EL (cell line): ENCODE results near the gene GFPT2.

Experiments used
- DNase-seq: peaks from one replicate; pipeline ENCODE4 v3.0.0-alpha.2; 2016

Gene GFPT2

DNA sequence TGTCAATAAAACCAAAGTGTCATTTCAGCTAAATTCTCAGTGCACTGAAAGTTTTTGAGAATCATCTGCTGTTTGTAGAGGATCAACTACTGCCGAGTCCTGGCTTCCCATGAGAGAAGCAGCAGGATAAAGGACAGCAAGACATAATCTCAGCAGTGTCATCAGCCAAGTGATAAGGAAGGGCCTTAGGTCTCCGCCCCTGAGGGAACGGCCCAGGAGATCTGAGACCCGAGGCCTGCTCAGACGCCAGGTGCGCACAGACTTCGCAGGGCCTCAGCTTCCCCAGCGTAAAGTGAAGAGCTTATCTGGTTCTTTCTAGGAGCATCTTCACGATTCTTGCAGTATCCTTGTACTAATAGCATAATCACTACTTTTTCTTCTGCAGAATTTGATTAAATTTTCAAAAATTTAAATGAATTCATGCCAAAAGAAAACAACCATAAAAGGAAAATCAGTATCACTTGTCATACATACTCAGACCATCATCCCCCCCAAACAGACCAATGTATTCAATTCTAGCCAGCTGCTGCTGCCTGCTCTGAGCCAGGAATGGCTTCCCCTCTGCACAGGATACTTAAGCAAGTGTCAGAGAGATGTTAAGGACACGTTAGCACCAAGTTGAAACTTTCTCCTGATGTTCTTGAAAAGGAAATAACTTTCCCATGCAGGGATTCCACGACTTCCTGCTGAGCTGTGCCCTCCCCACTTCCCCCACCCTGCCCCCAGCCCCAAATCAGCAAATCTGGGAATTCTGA, 2.2 kb downstream of the GFPT2 start:
- no peak for DNase-seq

DNA sequence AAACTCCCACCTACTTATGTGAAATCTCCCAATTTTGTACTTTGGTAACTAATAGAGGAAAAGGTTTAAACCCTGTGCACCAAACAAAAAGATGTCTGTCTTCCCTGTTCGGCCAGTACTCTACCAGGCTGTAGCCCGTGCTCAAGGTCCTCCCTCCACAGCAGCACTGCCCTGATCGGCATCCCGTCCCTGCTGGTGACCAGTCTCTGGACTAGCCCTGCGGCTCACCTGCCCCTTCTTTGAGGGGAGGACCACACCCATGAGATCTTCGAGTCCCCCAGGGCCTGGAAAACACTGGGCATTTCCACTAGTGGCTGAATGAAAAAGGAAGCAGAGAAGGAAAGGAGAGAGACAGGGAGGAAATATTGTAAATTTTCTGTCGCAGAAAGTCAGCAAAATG, 2.8 kb downstream of the GFPT2 start:
- no peak for DNase-seq

DNA sequence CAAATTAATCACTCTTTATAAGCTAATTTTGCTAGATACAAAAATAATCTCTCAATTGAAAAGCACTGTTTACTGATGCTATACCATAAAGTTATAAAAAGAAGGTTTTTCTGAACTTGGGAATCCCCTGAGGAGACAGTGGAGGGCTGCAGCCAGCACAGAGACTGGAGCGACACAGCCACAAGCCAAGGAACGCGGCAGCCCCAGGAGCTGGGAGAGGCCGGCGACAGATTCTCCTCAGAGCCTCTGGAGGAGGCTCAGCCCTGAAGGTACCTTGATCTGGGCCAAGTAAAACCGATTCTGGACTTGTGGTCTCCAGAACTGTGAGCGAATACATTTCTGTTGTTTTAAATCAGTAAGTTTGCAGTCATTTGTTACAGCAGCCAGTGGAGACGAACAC, 3.7 kb downstream of the GFPT2 start:
- no peak for DNase-seq

DNA sequence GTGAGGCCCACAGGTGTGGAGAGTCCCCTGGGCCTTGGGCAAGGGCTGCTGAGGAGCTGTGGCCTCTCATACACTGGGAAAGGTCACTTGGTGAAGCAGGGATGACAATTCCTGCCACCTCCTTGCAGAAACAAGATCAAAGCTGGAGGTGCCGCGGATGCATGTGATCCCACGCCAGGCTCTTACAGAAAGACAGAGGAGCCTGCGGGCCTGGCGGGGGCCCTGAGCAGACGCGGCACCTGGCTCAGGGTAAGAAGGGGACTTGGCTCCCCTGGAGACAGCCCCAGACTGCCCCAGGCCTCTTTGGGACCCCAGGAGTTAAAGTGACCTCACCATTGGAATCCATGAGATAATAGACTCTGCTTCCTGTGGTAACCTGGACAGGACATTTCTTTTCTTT, 4.8 kb downstream of the GFPT2 start:
- no peak for DNase-seq

DNA sequence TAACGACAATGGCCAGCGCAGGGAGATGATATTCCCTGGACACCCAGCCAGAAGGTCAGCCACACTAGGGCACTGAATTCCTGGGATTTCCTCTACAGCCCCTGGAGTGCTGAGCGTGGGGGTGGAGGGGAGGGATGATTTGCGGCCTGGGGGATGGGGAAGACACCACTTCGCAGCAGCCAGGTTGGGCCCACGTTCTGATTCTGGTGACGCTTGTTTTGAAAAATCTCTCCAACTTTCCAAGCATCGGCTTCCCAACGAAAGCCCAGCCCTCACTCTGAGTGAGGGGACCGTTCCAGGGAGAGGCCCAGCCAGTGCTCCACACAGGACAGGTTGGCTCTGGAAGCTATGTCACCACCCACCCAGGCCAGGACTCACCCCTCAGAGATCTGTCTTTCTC, 5.4 kb downstream of the GFPT2 start:
- no peak for DNase-seq

DNA sequence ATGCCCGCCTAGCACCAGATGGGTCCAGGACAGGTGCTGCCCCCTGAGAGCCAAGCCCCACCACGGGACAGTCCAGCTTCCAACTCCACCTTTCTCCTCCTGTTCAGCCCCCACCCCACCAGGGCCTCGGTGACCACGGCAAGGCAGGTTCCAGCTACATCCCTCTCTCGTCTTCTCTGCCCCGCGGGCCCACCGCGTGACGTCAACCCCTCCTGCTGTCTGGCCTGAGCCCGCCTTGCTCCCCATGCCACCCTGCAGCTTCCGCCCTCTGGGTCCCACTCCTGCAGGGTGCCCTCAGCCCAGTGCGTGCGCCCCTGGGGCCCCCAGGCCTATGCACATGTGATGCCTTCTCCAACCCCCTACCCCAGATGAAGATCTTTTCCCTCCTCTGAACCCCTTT, 6.8 kb downstream of the GFPT2 start:
- no peak for DNase-seq

DNA sequence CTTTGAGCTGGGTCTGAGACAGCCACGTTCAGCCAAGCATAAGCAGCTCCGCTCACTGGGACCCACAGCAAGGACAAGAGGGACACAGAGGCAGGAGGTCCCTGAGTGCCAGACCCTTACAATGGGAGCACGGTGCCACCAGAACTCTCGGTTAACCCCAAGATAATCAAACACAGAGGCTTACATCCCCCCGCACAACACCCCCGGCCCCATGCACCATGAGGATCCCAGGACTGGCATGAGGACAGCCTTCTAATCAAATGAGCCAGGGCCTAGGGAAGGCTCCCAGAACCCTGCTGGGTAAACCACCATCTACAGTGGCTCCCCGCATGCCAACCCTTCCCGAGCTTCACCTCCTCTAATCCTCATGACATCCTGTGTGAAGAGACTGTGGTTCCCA, 7.4 kb downstream of the GFPT2 start:
- DNase-seq, result no peak

DNA sequence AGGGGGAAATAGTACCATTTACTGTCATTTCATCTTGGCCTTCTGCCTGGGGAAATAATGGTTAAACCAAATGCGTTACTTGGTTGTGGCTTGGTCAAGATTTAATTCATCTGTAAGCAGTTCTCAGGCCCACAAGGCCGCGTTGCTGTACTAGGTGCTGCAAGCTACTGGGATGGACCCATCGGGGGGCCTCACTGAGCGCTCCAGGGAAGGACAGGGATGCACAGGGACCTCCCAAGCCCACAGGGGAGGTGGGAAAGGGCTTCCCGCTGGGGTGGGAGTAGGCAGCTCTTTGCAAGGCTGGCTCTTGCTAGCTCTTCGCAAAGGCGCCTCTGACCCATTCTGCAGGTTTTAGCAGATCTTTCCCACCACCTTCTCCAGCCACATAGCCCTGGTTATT, 8.0 kb downstream of the GFPT2 start:
- no peak for DNase-seq

DNA sequence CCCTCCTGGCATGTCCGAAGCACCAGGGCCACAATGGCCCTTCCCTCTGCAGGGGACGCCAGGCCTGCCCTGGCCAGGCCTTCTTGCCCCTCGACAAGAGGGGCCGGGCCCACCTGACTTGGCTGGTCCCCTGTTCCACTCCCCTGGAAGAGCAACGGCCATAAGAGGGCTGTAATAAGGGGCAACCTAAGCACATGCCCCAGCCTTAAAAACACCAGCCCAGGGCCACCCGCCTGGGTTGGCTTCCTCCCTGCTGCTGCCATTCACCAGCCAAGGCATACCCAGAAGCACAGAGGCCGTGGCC, 8.5 kb downstream of the GFPT2 start:
- no peak for DNase-seq

DNA sequence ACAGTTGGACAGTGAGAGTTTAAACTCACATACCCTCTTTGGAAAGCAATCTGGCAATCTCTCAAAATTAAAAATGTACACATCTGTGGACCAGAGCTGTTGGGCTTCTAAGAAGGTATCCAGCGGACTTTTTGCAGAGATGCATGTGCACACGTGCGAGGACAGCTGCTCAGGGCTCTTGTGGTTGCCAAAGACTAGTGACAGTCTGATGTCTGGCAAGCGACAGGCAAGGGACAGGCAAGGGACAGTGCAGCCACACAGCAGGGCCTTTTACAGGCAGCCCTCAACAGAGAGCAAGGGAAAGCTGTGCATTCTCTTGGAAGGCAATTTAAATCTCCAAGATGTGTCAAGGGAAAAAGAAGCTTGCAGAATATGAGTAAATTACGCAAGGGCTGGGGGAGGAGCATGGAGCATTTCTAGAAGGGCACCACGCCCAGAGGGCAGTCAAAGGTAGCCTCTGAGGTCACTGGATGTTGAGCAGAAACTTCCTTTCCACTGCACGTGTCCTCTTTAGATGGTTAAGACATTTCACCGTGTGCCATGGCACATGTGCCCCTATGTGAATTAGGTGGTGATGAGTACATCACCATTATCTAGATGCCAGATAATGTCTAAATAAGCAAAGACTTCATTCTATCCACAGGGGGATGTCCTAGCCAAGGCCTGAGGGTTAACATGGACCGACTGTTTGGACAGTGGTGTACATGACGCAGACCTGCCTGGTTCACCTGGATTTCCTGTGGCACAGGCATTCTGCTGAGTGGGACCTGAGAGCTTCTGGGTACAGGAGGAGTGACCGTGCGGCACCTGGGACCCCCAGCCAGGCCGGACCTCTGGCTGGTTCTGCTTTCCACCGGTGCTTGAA, 9.1 kb downstream of the GFPT2 start:
- DNase-seq, result no peak

DNA sequence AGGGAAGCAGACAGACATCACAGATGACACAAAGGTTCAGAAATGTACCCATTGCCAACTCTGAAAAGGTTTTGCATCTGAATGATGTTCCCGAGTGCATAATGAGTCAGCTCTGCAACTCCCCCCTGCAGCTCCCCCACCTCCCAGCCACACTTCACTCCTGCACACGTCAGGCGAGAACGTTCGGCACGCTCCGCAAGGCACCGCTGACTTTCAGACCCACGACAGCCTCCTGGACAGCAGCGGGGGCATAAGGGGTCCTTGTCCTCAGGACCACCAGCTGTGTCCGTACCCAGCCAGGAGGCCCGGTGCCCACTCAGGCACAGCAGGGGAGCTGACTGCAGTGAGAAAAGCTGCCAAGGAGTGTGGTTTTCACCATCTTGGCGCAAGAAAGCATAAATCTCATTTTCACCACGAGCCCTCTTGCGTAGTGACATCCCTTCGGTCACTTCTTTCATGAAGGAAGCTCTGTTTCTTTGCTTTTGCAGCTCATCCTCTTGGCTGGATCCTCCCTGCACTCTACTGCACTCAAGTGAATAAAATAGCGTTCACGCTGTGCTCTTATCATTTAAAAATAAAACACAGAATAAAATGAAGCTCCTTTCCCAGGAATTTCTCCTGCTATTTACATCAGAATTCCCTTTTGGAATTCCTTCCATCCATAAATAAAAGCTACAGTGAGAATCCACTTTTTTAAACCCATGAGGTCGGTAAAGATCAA, 9.9 kb downstream of the GFPT2 start:
- DNase-seq, result no peak

DNA sequence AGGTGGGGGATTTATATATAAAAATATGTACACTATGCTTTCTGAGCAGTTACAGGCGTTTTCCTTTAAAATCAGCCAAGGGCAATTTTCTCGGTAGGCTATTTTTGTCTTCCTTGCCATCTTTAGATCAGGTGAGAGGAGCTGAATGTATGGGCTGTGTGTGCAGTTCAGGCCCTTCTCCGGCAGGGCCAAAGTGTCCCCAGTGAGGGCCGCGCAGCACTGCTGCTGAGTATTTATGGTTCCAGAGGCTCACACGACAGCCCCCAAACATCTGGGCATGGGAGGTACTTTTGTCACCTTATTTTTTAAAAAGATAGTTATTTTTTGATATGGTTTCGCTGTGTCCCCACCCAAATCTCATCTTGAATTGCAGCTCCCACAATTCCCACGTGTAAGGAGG, 11.5 kb downstream of the GFPT2 start:
- DNase-seq, result no peak

DNA sequence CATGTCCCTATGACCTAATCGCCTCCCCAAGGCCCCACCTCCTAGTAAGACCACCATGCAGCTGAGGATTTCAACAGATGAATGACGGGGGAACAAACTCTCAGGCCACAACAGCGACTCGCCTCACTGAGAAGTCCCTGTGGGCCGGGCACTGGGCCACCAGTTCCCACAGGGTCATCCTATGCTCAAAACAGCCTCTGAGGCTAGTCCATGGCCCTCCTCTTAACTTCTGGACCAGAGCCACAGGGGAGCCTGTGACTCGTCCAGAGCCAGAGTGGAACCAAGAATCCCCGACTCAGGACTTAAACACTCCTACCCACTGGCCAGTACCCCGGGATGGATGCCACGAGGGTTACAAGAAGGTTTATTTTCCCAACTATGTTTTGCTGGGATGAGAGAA, 12.3 kb downstream of the GFPT2 start:
- peak; percentile 26 for DNase-seq

DNA sequence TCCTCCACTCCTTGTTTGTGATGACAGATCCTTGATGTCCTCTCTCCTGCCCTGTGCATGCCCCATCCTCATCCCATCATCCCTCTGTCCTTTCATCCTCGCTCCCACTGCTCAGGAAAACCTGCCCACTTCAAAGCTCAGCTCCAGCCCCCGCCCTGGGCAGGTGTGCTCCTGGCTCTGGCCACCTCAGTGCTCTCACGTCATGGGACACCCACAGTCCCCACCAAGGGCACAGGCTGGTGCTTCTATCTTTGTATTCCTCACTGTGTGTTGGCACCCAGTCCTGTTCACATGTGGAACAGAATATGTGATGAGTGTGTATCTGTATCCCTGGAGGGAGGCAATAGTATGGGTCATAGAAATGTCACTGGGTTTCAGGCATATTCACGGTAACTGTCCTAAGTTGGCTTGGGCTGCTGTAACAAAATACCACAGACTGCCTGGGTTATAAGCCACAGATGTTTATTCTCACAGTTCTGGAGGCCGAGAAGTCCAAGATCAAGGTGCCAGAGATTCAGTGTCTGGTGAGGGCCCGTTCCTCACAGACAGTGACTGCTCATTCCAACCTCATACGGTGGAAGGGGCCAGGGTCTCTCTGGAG, 13.5 kb downstream of the GFPT2 start:
- no peak for DNase-seq

DNA sequence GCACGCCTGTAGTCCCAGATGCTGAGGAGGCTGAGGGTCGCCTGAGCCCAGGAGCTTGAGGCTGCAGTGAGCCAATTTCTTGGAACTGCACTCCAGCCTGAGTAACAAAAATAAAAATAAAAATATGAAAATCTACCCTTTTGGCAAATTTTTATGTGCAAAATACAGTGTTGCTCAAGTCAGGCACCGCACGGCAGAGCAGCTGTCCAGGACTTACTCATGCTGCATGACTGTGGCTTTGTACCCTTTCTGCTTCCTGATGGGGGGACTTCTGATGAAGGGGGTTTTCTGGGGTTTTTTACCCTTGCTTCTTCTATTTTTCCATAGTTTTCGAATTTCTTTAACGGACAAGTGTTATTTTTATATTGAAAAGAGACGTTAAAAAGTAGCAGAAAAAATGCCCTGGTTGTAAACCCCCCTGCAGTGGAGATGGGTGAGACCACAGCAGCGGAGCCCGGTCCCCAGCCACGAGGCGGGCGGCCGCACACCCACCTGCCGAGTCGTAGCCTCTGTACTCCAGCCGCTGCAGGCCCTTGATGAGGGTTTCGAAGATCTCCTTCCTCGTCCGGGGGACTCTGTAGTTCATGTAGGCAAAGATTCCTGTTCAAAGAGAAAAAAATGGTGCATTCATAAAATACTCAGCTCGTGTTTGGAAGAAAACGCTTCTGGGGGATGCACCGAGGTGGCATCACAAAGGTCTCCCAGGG, 15.0 kb downstream of the GFPT2 start:
- no peak for DNase-seq

DNA sequence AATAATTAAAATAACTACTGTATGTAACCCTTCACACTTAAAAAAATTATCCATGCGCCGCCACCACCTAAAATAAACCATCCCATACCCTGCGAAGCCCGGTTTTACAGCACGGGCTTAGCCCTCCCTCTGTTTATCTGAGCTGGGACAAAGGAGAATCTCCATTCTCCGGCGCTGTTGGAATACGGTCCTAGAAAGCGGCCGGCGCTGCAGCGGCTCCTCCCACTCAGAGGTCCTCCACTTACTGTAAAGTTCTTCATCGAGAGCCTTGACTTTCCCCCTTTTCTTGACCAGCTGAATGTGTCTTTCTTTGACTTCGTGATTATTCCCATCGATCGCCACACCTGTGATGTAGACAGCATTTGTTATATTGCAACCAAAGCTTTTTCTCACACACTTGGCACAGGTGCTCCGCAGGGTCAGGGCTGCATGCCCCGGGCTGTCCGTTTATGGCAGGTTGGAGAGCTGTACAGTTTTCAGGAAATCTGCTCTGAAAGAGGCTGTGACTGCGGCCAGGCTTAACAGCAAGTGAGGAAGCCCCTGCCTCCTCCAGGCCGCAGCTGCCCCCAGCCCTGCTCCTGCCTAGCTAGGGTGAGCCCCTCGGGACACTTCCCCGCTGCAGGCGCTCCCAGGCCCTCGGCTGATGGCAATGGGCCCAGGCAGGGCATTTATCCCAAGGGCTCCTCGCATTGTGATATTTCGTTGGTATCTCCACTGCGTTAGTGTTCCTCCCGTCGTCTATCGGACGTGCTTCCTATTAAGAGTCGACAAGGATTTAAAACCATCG, 16.7 kb downstream of the GFPT2 start:
- no peak for DNase-seq

DNA sequence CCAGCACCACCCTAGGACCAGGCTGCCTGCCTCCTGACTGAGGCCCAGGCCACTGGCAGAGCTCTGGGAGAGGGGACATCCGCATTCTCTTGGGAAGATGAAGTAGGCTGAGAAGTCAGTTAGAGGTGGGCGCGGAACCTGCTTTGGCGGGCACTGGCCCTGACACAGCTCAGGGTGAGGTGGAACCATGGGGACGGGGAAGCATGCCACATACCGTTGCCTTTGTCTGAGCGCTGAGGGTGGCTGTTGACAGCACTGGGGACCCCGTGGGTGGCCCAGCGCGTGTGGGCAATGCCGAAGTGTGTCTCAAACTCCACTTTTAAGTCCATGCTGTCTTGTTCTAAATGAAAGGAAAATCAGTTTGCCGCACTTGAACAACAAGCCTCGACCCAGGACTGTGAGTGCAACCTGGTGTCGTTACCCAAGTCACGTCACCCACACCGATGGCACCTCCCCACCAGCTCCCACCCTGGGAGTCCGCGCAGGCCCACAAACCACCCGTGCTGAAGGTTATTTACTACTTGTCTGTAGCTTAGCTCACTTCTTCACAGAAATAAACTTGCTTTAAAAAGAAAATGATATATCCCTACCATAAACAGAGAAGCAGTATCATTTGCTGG, 17.4 kb downstream of the GFPT2 start:
- DNase-seq, result no peak

DNA sequence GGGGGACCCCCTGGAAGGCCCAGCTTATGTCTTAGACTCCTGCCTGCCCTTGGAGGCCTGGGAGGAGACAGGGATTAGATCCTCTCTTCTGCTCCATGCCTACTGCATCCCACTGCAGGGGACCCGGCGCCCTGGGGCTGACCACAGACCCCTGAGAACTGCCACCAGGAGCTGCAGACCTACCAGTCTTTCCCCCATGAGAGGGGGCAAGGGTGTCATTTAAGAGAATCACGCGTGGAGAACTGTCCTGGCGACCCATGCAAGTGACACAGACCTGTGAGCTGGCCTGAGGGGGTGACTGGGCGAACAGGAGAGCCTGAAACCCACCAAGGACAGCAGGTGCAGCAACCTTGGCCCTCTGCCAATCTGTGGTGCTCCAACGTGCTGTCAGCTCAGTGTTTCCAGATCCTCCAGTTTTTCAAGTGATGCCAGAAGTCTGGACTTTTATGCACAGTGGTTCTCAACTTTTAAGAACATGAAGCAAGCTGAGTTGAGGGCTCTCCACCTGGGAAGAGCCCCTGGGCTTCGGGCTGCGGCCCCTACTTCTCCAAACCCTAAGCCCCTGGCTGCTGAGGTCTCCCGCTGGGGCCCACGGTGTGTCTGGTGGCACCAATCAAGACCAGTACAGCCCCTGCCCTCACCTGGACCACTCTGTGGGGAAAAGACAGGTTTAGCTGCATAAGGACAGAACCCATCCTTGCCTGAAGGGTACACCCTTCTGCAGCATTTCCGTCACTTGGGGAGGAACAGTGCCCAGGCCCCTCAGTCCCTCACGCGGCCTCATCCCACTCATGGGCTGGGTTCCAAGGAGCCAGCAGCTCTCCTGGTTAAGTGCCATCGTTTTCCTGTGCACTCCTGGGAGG, 18.2 kb downstream of the GFPT2 start:
- no peak for DNase-seq

DNA sequence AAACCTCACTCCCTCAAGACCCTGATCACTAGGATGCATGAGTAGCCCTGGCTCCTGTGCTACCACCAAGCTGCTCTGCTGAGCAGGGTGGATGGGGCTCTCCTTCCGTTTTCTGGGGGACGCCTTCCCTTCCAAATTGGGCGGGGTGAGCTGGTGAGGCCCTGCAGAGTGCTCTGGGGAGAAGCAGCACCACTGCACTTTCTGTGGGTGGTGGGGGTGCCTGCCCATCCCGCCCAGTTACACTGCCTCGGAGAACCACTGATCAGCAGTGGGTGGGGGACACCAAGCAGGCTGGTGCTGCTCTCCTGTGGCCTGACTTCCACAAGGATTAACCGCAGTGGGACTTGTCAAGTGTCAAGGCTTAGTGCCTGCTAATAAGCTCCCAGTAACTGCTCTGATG, 19.0 kb downstream of the GFPT2 start:
- DNase-seq, result no peak

DNA sequence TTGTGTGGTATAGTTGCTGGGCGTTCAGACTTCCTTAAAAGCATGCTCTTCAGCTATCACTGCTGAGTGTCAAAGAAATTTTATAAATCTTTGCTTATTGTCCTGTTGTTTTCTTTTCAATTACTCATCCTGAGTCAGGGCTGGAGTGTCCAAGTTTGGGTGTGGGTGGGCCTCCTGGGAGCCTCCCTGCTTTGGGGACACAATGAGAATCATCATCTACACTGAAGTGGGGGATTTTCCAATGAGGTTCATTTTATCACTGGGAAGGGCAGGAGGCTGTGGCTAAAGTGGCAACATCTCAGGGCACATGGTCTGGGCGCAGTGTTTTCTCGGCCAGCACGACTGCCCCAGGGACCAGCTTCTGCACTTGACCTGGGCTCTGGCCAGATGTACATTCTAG, 19.5 kb downstream of the GFPT2 start:
- DNase-seq, result peak; percentile 76

DNA sequence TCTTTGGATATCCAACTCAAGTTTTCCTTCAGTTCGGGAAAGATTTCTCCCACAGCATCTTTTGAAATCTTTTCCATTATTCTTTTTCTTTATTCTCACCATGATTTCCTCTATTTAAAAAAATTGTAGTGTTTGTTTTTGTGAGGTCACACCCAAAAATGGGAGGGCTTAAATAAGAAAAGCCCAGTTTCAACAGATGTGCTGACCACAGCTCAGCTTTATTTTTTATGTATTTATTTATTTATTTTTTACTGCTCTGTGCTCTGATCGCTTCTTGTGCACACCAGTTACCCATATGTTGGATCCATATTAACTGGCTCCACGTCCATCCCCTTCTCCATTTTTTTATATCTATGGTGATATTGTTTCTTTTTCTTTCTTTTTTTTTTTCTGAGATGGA, 20.3 kb downstream of the GFPT2 start:
- DNase-seq, result no peak
